ENCODE data around the gene TMCC2.
A peak's percentile ranks its signal among the peaks of the same experiment; 100 is the strongest.
"Not testable (repeated sequence)": the region's sequence is repeated elsewhere in the genome, so short reads cannot be mapped to it uniquely, and the experiment has no call there.

TMCC2 gene

GRCh38 chr1:205227584-205228013 is at the start of gene TMCC2:
TMCC2 (plus strand) TSS chr1:205227946; CDS start chr1:205228565, 619 bp downstream.
- peak; percentile 80 for DNase-seq

- DNase-seq = no peak
Observed at GRCh38 chr1:205179842-205180241, 47.9 kb upstream of the TMCC2 start.

GRCh38 chr1:205180331-205180730 is 47.4 kb upstream of the TMCC2 start:
- not testable (repeated sequence) for DNase-seq

- no peak for DNase-seq
Observed at GRCh38 chr1:205182930-205183329, 44.8 kb upstream of the TMCC2 start.

- no peak for DNase-seq
Observed at GRCh38 chr1:205183676-205184335, 43.9 kb upstream of the TMCC2 start.

GRCh38 chr1:205186191-205186590 is 41.6 kb upstream of the TMCC2 start:
- no peak for DNase-seq

- no peak for DNase-seq
Observed at GRCh38 chr1:205187420-205187819, 40.3 kb upstream of the TMCC2 start.

GRCh38 chr1:205188098-205188497 is 39.6 kb upstream of the TMCC2 start:
- no peak for DNase-seq

GRCh38 chr1:205188596-205188995 is 39.1 kb upstream of the TMCC2 start:
- no peak for DNase-seq

- DNase-seq = no peak
Observed at GRCh38 chr1:205189131-205189530, 38.6 kb upstream of the TMCC2 start.

- DNase-seq = no peak
Observed at GRCh38 chr1:205190845-205191577, 36.7 kb upstream of the TMCC2 start.

- no peak for DNase-seq
Observed at GRCh38 chr1:205191622-205192021, 36.1 kb upstream of the TMCC2 start.

GRCh38 chr1:205192287-205192686 is 35.5 kb upstream of the TMCC2 start:
- DNase-seq = no peak

GRCh38 chr1:205199090-205199930 is 28.4 kb upstream of the TMCC2 start:
- DNase-seq = no peak

- no peak for DNase-seq
Observed at GRCh38 chr1:205199931-205200299, 27.8 kb upstream of the TMCC2 start.

GRCh38 chr1:205204552-205204951 is 23.2 kb upstream of the TMCC2 start:
- no peak for DNase-seq

- DNase-seq = no peak
Observed at GRCh38 chr1:205205055-205205454, 22.7 kb upstream of the TMCC2 start.

GRCh38 chr1:205208811-205209210 is 18.9 kb upstream of the TMCC2 start:
- no peak for DNase-seq

- no peak for DNase-seq
Observed at GRCh38 chr1:205210756-205211168, 17.0 kb upstream of the TMCC2 start.

GRCh38 chr1:205211169-205211838 is 16.4 kb upstream of the TMCC2 start, which contains the start of gene DSTYK:
DSTYK (minus strand) TSS chr1:205211702; CDS start chr1:205211535, 167 bp downstream.
- peak; percentile 54 for DNase-seq

GRCh38 chr1:205211839-205212536 is 15.8 kb upstream of the TMCC2 start:
- DNase-seq = no peak

- no peak for DNase-seq
Observed at GRCh38 chr1:205214756-205215155, 13.0 kb upstream of the TMCC2 start.
